Ascending aorta (tissue), 2 donors: Measurements from ENCODE around the gene PIP5K1B. TPM values are rescaled to one million over a fixed set of nuclear protein-coding genes. Genes with fewer than 3 reads are reported as not detected.
A peak's percentile ranks its signal among the peaks of the same experiment; 100 is the strongest.

ENCODE experiments used
- DNase-seq, 2 donors: peaks; one replicate each; pipeline ENCODE4 v3.0.0-alpha.2; 2019; ENCODE audit warnings: low spot score in 2 of 2
- H3K27ac ChIP-seq, 2 donors: fragments of 200-600 bp; sonication (generic); one replicate each; pipeline ENCODE4 v1.5.1; 2016 to 2017; ENCODE audit warnings: mild to moderate bottlenecking in 1 of 2
- H3K27me3 ChIP-seq: fragments of 200-600 bp; sonication (generic); one replicate; pipeline ENCODE4 v1.5.1; 2017
- H3K36me3 ChIP-seq, 2 donors: fragments of 200-600 bp; sonication (generic); one replicate each; pipeline ENCODE4 v1.5.1; 2016
- H3K4me1 ChIP-seq, 2 donors: fragments of 200-600 bp; sonication (generic); one replicate each; pipeline ENCODE4 v1.5.1; 2016 to 2017; ENCODE audit warnings: mild to moderate bottlenecking in 1 of 2
- H3K4me3 ChIP-seq, 2 donors: fragments of 200-600 bp; sonication (generic); one replicate each; pipeline ENCODE4 v1.5.1; 2016 to 2017; ENCODE audit warnings: mild to moderate bottlenecking in 1 of 2
- H3K9me3 ChIP-seq, 2 donors: fragments of 200-600 bp; sonication (generic); one replicate each; pipeline ENCODE4 v1.5.1; 2016
- intact Hi-C: fragments of 100-400 bp; cut with DNase I; formaldehyde crosslinking; loops from one replicate; pipeline ENCODE4 v1.15.1; 2023
- total RNA-seq: library from RNA; depleted of rRNA; stranded (reverse); fragments of >200 nt; gene quantifications from one replicate; pipeline ENCODE4 v1.1.0, GENCODE V29; 2016
- TF ChIP-seq, protein P1 (sequence below), 3 experiments: fragments of 200-600 bp in 2 of 3; fragments of 450-650 bp in 1 of 3; sonication (generic) in 2 of 3; IDR thresholded peaks; one replicate each; pipeline ENCODE4 v1.5.1; 2016 to 2019; ENCODE audit warnings: antibody characterized with exemption in 3 of 3, mild to moderate bottlenecking in 1 of 3, moderate library complexity in 1 of 3

The PIP5K1B gene
- total RNA-seq, 1 donor from 2014 or later, result 0.85 TPM

DNA sequence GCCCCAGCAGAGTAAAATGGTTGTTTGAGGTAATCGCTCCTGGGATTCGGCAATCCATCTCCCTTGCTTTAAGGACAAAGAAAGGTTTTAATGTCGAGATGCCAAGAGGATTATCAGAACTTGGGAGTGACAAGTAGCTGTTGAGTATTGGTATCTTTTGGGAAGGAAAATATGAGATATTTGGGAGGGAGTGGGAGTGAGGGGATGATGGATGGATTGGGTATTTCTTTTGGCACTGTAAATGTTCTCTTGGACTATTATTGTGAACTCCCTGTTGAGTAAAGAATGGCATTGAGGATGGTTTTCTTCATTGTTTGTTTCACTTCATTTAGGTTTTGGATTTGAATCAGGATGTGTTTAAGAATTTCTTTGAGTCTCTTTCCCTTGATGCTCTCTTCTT, 86.1 kb downstream of the PIP5K1B start:
- DNase-seq, result no peak
- peak overlapping the region; percentile 22 to 55 for H3K27ac ChIP-seq
- TF ChIP-seq, protein P1, sequence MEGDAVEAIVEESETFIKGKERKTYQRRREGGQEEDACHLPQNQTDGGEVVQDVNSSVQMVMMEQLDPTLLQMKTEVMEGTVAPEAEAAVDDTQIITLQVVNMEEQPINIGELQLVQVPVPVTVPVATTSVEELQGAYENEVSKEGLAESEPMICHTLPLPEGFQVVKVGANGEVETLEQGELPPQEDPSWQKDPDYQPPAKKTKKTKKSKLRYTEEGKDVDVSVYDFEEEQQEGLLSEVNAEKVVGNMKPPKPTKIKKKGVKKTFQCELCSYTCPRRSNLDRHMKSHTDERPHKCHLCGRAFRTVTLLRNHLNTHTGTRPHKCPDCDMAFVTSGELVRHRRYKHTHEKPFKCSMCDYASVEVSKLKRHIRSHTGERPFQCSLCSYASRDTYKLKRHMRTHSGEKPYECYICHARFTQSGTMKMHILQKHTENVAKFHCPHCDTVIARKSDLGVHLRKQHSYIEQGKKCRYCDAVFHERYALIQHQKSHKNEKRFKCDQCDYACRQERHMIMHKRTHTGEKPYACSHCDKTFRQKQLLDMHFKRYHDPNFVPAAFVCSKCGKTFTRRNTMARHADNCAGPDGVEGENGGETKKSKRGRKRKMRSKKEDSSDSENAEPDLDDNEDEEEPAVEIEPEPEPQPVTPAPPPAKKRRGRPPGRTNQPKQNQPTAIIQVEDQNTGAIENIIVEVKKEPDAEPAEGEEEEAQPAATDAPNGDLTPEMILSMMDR (IDR thresholded peaks at IDR 0.05), result no peak
- peaks cover 0 to 6% of the 10 kb centered on the region in 2 donors for H3K36me3 ChIP-seq
- H3K4me1 ChIP-seq, result peaks cover 0 to 3% of the 10 kb centered on the region in 2 donors
- no peaks in the 10 kb centered on the region for H3K9me3 ChIP-seq
- H3K27me3 ChIP-seq, result no peaks in the 10 kb centered on the region
- H3K4me3 ChIP-seq, result peak overlapping the region in 1 of 2 donors; percentile 47
- intact Hi-C loops, result no loop called here

DNA sequence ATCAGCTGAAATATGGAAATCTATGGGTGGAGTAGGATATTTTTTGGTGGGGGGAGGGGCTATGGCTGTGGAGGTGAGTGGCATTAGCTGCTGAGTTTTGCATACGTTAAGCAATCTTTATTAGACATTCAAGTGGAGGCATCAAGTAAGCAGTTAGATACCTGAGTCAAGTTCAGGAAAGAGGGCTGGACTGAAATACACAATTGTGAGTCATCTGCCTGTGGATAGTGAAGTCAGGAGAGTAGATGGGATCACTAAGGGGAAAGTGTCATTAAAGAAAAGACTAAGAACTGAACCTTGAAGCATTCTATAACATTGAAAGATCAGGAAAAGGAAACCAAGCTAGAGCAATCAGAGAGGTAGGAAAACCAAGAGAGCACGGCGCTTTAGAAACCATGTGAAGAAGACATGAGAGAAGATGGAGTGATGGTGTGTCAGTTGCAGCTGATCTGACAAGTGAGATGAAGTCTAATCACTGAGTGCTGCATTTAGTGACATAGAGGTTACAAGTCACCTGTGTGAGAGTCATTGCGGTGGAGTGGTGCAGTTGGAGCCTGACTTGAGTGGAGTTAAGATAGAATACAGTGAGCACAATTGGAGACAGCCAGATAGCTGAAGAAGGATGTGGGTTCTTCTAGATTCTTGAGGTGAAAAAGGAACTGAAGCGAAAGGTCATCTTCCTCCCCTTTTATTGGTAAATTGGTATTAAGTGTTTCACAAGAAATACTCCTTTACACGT, 88.7 kb downstream of the PIP5K1B start:
- Histone ChIP-seq H3K27ac (no peak overlapping the region), H3K4me1 (peaks cover 0 to 3% of the 10 kb centered on the region in 2 donors), H3K27me3 (no peaks in the 10 kb centered on the region), H3K36me3 (no peaks in the 10 kb centered on the region), H3K4me3 (no peak overlapping the region), H3K9me3 (no peaks in the 10 kb centered on the region)
- intact Hi-C loops, result no loop called here
- no peak for DNase-seq
- TF ChIP-seq, protein P1 (IDR thresholded peaks at IDR 0.05), result no peak

DNA sequence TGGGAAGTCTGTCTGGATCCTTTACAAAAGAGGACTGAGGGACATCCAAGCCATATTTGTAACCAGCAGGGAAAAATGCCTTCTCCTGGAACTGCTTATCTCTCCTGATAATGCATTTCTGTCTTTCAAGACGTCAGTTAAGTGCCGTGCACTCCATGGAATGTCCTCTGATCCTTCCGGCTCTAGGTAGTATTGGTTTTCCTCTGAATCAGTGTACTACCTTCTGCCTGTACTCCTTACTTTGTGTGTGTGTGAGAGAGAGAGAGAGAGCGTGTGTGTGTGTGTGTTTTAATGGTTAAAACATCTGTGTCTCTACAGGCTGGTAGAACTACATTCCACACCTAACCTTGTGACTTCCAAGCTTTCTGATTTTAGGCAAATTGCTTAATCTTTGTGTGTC, 89.9 kb downstream of the PIP5K1B start:
- no peaks in the 10 kb centered on the region for H3K9me3 ChIP-seq
- peaks cover 0 to 2% of the 10 kb centered on the region in 2 donors for H3K4me1 ChIP-seq
- no peaks in the 10 kb centered on the region for H3K36me3 ChIP-seq
- no peak overlapping the region for H3K27ac ChIP-seq
- H3K27me3 ChIP-seq, result no peaks in the 10 kb centered on the region
- intact Hi-C loops, result no loop called here
- DNase-seq, result no peak
- H3K4me3 ChIP-seq, result no peak overlapping the region
- TF ChIP-seq, protein P1 (IDR thresholded peaks at IDR 0.05), result no peak

DNA sequence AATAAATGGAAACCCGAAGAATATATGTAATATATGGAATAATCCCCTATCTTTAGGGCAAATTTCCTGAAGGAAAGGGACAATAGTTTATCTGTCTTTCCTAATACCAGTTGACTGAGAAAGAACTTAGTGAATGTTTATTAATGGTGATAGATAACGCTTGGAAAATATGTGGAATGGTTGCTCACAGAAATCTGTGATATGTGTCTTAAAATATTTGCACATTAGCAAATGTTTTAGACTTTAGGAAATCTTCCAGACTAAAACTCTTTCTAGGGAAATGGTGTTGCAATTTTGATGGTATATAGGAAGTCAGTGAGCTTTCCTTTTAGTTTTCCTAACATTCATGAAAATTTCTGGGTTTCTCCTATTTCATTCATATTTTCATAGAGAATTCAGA, 90.4 kb downstream of the PIP5K1B start:
- Histone ChIP-seq H3K4me3 (no peak overlapping the region), H3K9me3 (no peaks in the 10 kb centered on the region), H3K4me1 (no peaks in the 10 kb centered on the region), H3K27me3 (no peaks in the 10 kb centered on the region), H3K36me3 (no peaks in the 10 kb centered on the region), H3K27ac (no peak overlapping the region)
- intact Hi-C loops, result no loop called here
- no peak for DNase-seq
- TF ChIP-seq, protein P1 (IDR thresholded peaks at IDR 0.05), result no peak

DNA sequence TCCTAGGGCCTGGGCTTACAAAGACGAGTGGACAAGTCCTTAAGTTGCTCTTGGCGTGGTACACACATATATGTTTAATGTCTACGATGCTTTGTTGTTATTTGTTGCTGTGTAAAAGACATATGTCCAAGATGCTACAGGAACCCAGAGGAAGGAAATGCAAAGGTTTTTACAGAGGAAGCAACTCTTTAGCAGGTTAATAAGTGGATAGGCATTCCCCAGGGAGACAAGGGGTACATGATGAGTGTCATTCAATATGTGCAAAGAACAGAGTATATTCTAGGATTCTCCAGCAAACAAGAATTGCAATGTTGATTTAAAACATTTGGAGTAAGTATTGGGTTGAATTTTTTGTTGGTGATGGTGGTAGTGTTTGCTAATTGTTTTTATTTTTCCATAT, 92.1 kb downstream of the PIP5K1B start:
- DNase-seq, result no peak
- H3K4me3 ChIP-seq, result no peak overlapping the region
- no peaks in the 10 kb centered on the region for H3K36me3 ChIP-seq
- no peaks in the 10 kb centered on the region for H3K9me3 ChIP-seq
- no peaks in the 10 kb centered on the region for H3K4me1 ChIP-seq
- intact Hi-C loops, result no loop called here
- TF ChIP-seq, protein P1 (IDR thresholded peaks at IDR 0.05), result no peak
- no peak overlapping the region for H3K27ac ChIP-seq
- no peaks in the 10 kb centered on the region for H3K27me3 ChIP-seq
